ENCODE measurements around the gene TMSB4X. TPM values are rescaled to one million over a fixed set of nuclear protein-coding genes. Genes with fewer than 3 reads are reported as not detected.

The TMSB4X gene
- total and polyA plus RNA-seq, 3 experiments from 2014 or later, result 3,415 to 28,788 (median 3,478) TPM

- Histone ChIP-seq H3K27me3 (ENCODE audit: insufficient read depth, low read length, poor library complexity, severe bottlenecking) (no peaks in the 10 kb centered on the region), H3K4me1 (ENCODE audit: insufficient read depth, low read length) (peaks cover 54% of the 10 kb centered on the region), H3K4me3 (ENCODE audit: low read length) (no peak overlapping the region), H3K27ac (ENCODE audit: low read depth, low read length) (no peak overlapping the region), H3K36me3 (ENCODE audit: insufficient read depth, low read length) (no peaks in the 10 kb centered on the region), H3K9me3 (ENCODE audit: low read length) (no peaks in the 10 kb centered on the region)
- Mint-ChIP-seq H3K4me1 (peaks cover 37 to 75% (median 67%) of the 10 kb centered on the region in 3 donors), H3K9me3 (no peaks in the 10 kb centered on the region), H3K27me3 (peaks cover 0 to 18% of the 10 kb centered on the region in 2 donors), H3K36me3 (peaks cover 0 to 3% (median 0%) of the 10 kb centered on the region in 3 donors), H3K4me3 (peak overlapping the region in 3 of 7 donors; percentile 12 to 42 (median 41)), H3K27ac (peak overlapping the region; percentile 4 to 84 (median 44))
- DNase-seq, result no peak
- CTCF ChIA-PET, result interaction anchor here (1.0 to 3.6 kb wide), 5 partner anchors 61 to 480 kb away, joined by 3 to 13 read pairs (median 5); no protein-coding TSS in a partner anchor
- POLR2A ChIA-PET, result interaction anchor here (1.0 kb wide), 1 partner anchor 37 kb away, joined by 5 read pairs; no protein-coding TSS in a partner anchor
Observed at GRCh38 chrX:13007519-13008188, 32.7 kb downstream of the TMSB4X start.

- peaks cover 0 to 3% (median 0%) of the 10 kb centered on the region in 3 donors for H3K36me3 Mint-ChIP-seq
- Histone ChIP-seq H3K36me3 (ENCODE audit: insufficient read depth, low read length) (no peaks in the 10 kb centered on the region), H3K27me3 (ENCODE audit: insufficient read depth, low read length, poor library complexity, severe bottlenecking) (no peaks in the 10 kb centered on the region), H3K27ac (ENCODE audit: low read depth, low read length) (no peak overlapping the region), H3K4me3 (ENCODE audit: low read length) (no peak overlapping the region), H3K9me3 (ENCODE audit: low read length) (no peaks in the 10 kb centered on the region), H3K4me1 (ENCODE audit: insufficient read depth, low read length) (peaks cover 54% of the 10 kb centered on the region)
- peak overlapping the region in 7 of 8 donors; percentile 4 to 84 (median 46) for H3K27ac Mint-ChIP-seq
- DNase-seq, result no peak
- peaks cover 0 to 18% of the 10 kb centered on the region in 2 donors for H3K27me3 Mint-ChIP-seq
- H3K4me1 Mint-ChIP-seq, result peaks cover 38 to 75% (median 67%) of the 10 kb centered on the region in 3 donors
- peak overlapping the region in 2 of 7 donors; percentile 41 to 42 for H3K4me3 Mint-ChIP-seq
- ChIA-PET CTCF (interaction anchor here (1.0 to 1.6 kb wide), 3 partner anchors 61 to 480 kb away, joined by 3 to 5 read pairs (median 3); no protein-coding TSS in a partner anchor), POLR2A (interaction anchor here (1.0 kb wide), 1 partner anchor 37 kb away, joined by 5 read pairs; no protein-coding TSS in a partner anchor)
- no peaks in the 10 kb centered on the region for H3K9me3 Mint-ChIP-seq
Observed at GRCh38 chrX:13008189-13008533, 33.3 kb downstream of the TMSB4X start.

GRCh38 chrX:13008851-13009250 is 33.9 kb downstream of the TMSB4X start:
- Histone ChIP-seq H3K36me3 (ENCODE audit: insufficient read depth, low read length) (no peaks in the 10 kb centered on the region), H3K4me3 (ENCODE audit: low read length) (no peak overlapping the region), H3K27me3 (ENCODE audit: insufficient read depth, low read length, poor library complexity, severe bottlenecking) (no peaks in the 10 kb centered on the region), H3K9me3 (ENCODE audit: low read length) (no peaks in the 10 kb centered on the region), H3K4me1 (ENCODE audit: insufficient read depth, low read length) (peaks cover 57% of the 10 kb centered on the region), H3K27ac (ENCODE audit: low read depth, low read length) (no peak overlapping the region)
- Mint-ChIP-seq H3K9me3 (no peaks in the 10 kb centered on the region), H3K4me3 (no peak overlapping the region), H3K27ac (peak overlapping the region in 3 of 8 donors; percentile 10 to 71 (median 41)), H3K36me3 (peaks cover 0 to 3% (median 0%) of the 10 kb centered on the region in 3 donors), H3K27me3 (peaks cover 0 to 21% of the 10 kb centered on the region in 2 donors), H3K4me1 (peaks cover 44 to 77% (median 73%) of the 10 kb centered on the region in 3 donors)
- POLR2A ChIA-PET, result interaction anchor here (1.0 kb wide), 1 partner anchor 38 kb away, joined by 5 read pairs; no protein-coding TSS in a partner anchor
- CTCF ChIA-PET, result interaction anchor here (1.0 to 1.6 kb wide), 3 partner anchors 62 to 479 kb away, joined by 3 to 5 read pairs (median 3); no protein-coding TSS in a partner anchor
- DNase-seq, result no peak

- Mint-ChIP-seq H3K4me1 (peaks cover 49 to 81% (median 77%) of the 10 kb centered on the region in 3 donors), H3K36me3 (peaks cover 0 to 3% (median 0%) of the 10 kb centered on the region in 3 donors), H3K9me3 (no peaks in the 10 kb centered on the region), H3K27ac (peak overlapping the region in 1 of 8 donors; percentile 41), H3K27me3 (peaks cover 0 to 23% of the 10 kb centered on the region in 2 donors), H3K4me3 (no peak overlapping the region)
- no peak for DNase-seq
- Histone ChIP-seq H3K36me3 (ENCODE audit: insufficient read depth, low read length) (no peaks in the 10 kb centered on the region), H3K9me3 (ENCODE audit: low read length) (no peaks in the 10 kb centered on the region), H3K4me1 (ENCODE audit: insufficient read depth, low read length) (peaks cover 62% of the 10 kb centered on the region), H3K27me3 (ENCODE audit: insufficient read depth, low read length, poor library complexity, severe bottlenecking) (no peaks in the 10 kb centered on the region), H3K4me3 (ENCODE audit: low read length) (no peak overlapping the region), H3K27ac (ENCODE audit: low read depth, low read length) (no peak overlapping the region)
- CTCF ChIA-PET, result no interaction called here
- POLR2A ChIA-PET, result no interaction called here
Observed at GRCh38 chrX:13009273-13009672, 34.4 kb downstream of the TMSB4X start.

- Histone ChIP-seq H3K27ac (ENCODE audit: low read depth, low read length) (no peak overlapping the region), H3K4me3 (ENCODE audit: low read length) (no peak overlapping the region), H3K9me3 (ENCODE audit: low read length) (no peaks in the 10 kb centered on the region), H3K36me3 (ENCODE audit: insufficient read depth, low read length) (no peaks in the 10 kb centered on the region), H3K4me1 (ENCODE audit: insufficient read depth, low read length) (peaks cover 63% of the 10 kb centered on the region), H3K27me3 (ENCODE audit: insufficient read depth, low read length, poor library complexity, severe bottlenecking) (no peaks in the 10 kb centered on the region)
- H3K4me1 Mint-ChIP-seq, result peaks cover 50 to 82% (median 78%) of the 10 kb centered on the region in 3 donors
- H3K9me3 Mint-ChIP-seq, result no peaks in the 10 kb centered on the region
- H3K36me3 Mint-ChIP-seq, result no peaks in the 10 kb centered on the region
- POLR2A ChIA-PET, result no interaction called here
- H3K27ac Mint-ChIP-seq, result no peak overlapping the region
- peaks cover 0 to 23% of the 10 kb centered on the region in 2 donors for H3K27me3 Mint-ChIP-seq
- no peak for DNase-seq
- no peak overlapping the region for H3K4me3 Mint-ChIP-seq
- CTCF ChIA-PET, result interaction anchor here (1.9 kb wide), 1 partner anchor 9 kb away, joined by 5 read pairs; no protein-coding TSS in a partner anchor
Observed at GRCh38 chrX:13009844-13010243, 34.9 kb downstream of the TMSB4X start.

- Mint-ChIP-seq H3K4me1 (peaks cover 48 to 79% (median 77%) of the 10 kb centered on the region in 3 donors), H3K9me3 (no peaks in the 10 kb centered on the region), H3K4me3 (no peak overlapping the region), H3K27me3 (peaks cover 0 to 24% of the 10 kb centered on the region in 2 donors), H3K36me3 (no peaks in the 10 kb centered on the region), H3K27ac (peak overlapping the region in 2 of 8 donors; percentile 17 to 46)
- peaks cover 57% of the 10 kb centered on the region for H3K4me1 ChIP-seq (ENCODE audit: insufficient read depth, low read length)
- H3K36me3 ChIP-seq (ENCODE audit: insufficient read depth, low read length), result no peaks in the 10 kb centered on the region
- H3K27me3 ChIP-seq (ENCODE audit: insufficient read depth, low read length, poor library complexity, severe bottlenecking), result no peaks in the 10 kb centered on the region
- no peak overlapping the region for H3K4me3 ChIP-seq (ENCODE audit: low read length)
- H3K9me3 ChIP-seq (ENCODE audit: low read length), result no peaks in the 10 kb centered on the region
- ChIA-PET POLR2A (no interaction called here), CTCF (interaction anchor here (1.1 to 1.9 kb wide), 2 partner anchors 10 to 12 kb away, joined by 3 to 5 read pairs; no protein-coding TSS in a partner anchor)
- no peak overlapping the region for H3K27ac ChIP-seq (ENCODE audit: low read depth, low read length)
- no peak for DNase-seq
Observed at GRCh38 chrX:13010546-13010945, 35.6 kb downstream of the TMSB4X start.

- H3K36me3 ChIP-seq (ENCODE audit: insufficient read depth, low read length), result no peaks in the 10 kb centered on the region
- H3K4me3 ChIP-seq (ENCODE audit: low read length), result peak overlapping the region; percentile 34
- peaks cover 33% of the 10 kb centered on the region for H3K4me1 ChIP-seq (ENCODE audit: insufficient read depth, low read length)
- H3K27me3 ChIP-seq (ENCODE audit: insufficient read depth, low read length, poor library complexity, severe bottlenecking), result no peaks in the 10 kb centered on the region
- H3K9me3 ChIP-seq (ENCODE audit: low read length), result no peaks in the 10 kb centered on the region
- H3K9me3 Mint-ChIP-seq, result no peaks in the 10 kb centered on the region
- H3K27ac Mint-ChIP-seq, result peak overlapping the region; percentile 19 to 94 (median 83)
- peak overlapping the region; percentile 1 to 48 (median 18) for H3K4me3 Mint-ChIP-seq
- H3K4me1 Mint-ChIP-seq, result peaks cover 27 to 71% (median 66%) of the 10 kb centered on the region in 3 donors
- CTCF ChIA-PET, result interaction anchor here (1.2 to 1.8 kb wide), 7 partner anchors 10 to 78 kb away, joined by 3 to 8 read pairs (median 4); no protein-coding TSS in a partner anchor
- POLR2A ChIA-PET, result interaction anchor here (0.6 to 3.6 kb wide), 10 partner anchors 11 to 79 kb away, joined by 3 to 18 read pairs (median 4); partner anchors contain the start of gene TMSB4X
- peak in 2 of 5 donors; percentile 18 to 30 for DNase-seq
- peak overlapping the region; percentile 51 for H3K27ac ChIP-seq (ENCODE audit: low read depth, low read length)
- peaks cover 0 to 4% (median 0%) of the 10 kb centered on the region in 3 donors for H3K36me3 Mint-ChIP-seq
- peaks cover 0 to 22% of the 10 kb centered on the region in 2 donors for H3K27me3 Mint-ChIP-seq
Observed at GRCh38 chrX:13013363-13014110, 38.6 kb downstream of the TMSB4X start.

Measured in CD8-positive, alpha-beta memory T cell (primary cell).